Motor neuron (in vitro differentiated cells): ENCODE results near the gene FCMR. TPM values are rescaled to one million over a fixed set of nuclear protein-coding genes. Genes with fewer than 3 reads are reported as not detected.

ENCODE experiments used
- ATAC-seq, 8 experiments: fragments of 200-7000 bp; cut with Tn5 transposase; replicated peaks in 6 of 8; 2 replicates each; pipeline ENCODE4 v1.8.0; 2021; ENCODE audit warnings: mild to moderate bottlenecking in 8 of 8, moderate library complexity in 8 of 8
- H3K27ac ChIP-seq, 2 donors: fragments of 250-450 bp; sonication (Bioruptor Pico); 2 replicates each; pipeline ENCODE4 v1.9.0; 2021; ENCODE audit warnings: antibody characterized with exemption in 2 of 2, mild to moderate bottlenecking in 2 of 2, moderate library complexity in 1 of 2
- H3K4me1 ChIP-seq, 2 donors: fragments of 250-450 bp; sonication (Bioruptor Pico); replicated peaks in 1 of 2; 2 replicates each; pipeline ENCODE4 v1.6.1; 2021; ENCODE audit warnings: antibody characterized with exemption in 2 of 2, mild to moderate bottlenecking in 2 of 2, moderate library complexity in 1 of 2
- H3K4me3 ChIP-seq, 5 donors: fragments of 250-450 bp; sonication (Bioruptor Pico); 2 replicates each; pipeline ENCODE4 v1.9.0; 2021; ENCODE audit warnings: antibody characterized with exemption in 5 of 5, mild to moderate bottlenecking in 5 of 5, moderate library complexity in 4 of 5
- WGBS, 10 experiments: fragments of 450-650 bp; shearing (Covaris generic); methylation state at CpG; one replicate each; pipeline ENCODE4 v1.0.0; 2022; 5-methylcytosine and 5-hydroxymethylcytosine counted together
- in situ Hi-C, 9 experiments: fragments of 400-800 bp; cut with MboI; loops; one replicate each; pipeline ENCODE4 v1.15.0; 2021; ENCODE audit warnings: low sequenced_read_pairs in 9 of 9, low pct_unique_long_range_greater_than_20kb in 2 of 9; ENCODE audit not compliant: unreplicated experiment in 9 of 9
- total RNA-seq, 8 experiments: library from RNA; unstranded; fragments of 300-600 nt; gene quantifications; 2 replicates each; pipeline versions ENCODE4 v1.2.3 to v1.2.4, GENCODE V29; 2022

The FCMR gene
- total RNA-seq, 8 experiments from 2014 or later, result 0.49 to 2.0 (median 0.99) TPM; not detected in 4

GRCh38 chr1:206957639-206958038 is 35.9 kb upstream of the FCMR start:
- WGBS, 10 experiments, result 23 to 100% (median 53%) methylated on average over 1 to 5 of the region's 5 CpGs; no CpG with 5 or more reads in 3 of the 10 experiments

GRCh38 chr1:206955476-206956451 is 34.0 kb upstream of the FCMR start:
- no peak overlapping the region for H3K4me3 ChIP-seq
- in situ Hi-C loops, result no loop called here

More at GRCh38 chr1:206957639-206958038, 35.9 kb upstream of the FCMR start:
- Histone ChIP-seq H3K27ac (no peak overlapping the region), H3K4me1 (peaks cover 11 to 13% of the 10 kb centered on the region in 2 donors), H3K4me3 (no peak overlapping the region)
- in situ Hi-C loops, result no loop called here
- ATAC-seq, result no peak

GRCh38 chr1:206954459-206955342 is 33.0 kb upstream of the FCMR start:
- WGBS, 10 experiments, result 18 to 92% (median 84%) methylated on average over 2 to 10 of the region's 10 CpGs
- Histone ChIP-seq H3K27ac (no peak overlapping the region), H3K4me1 (peaks cover 11 to 13% of the 10 kb centered on the region in 2 donors), H3K4me3 (no peak overlapping the region)
- in situ Hi-C loops, result no loop called here
- ATAC-seq, result peak in 2 of 8 experiments; percentile 56 to 80

More at GRCh38 chr1:206955476-206956451, 34.0 kb upstream of the FCMR start:
- WGBS, 10 experiments, result 0 to 100% (median 46%) methylated on average over 1 to 7 of the region's 11 CpGs; no CpG with 5 or more reads in 2 of the 10 experiments
- peaks cover 11 to 13% of the 10 kb centered on the region in 2 donors for H3K4me1 ChIP-seq
- peak in 7 of 8 experiments; percentile 13 to 84 (median 43) for ATAC-seq
- H3K27ac ChIP-seq, result no peak overlapping the region

- H3K4me1 ChIP-seq, result peaks cover 11 to 13% of the 10 kb centered on the region in 2 donors
- 83 to 100% (median 95%) methylated on average over 1 to 2 of the region's 2 CpGs; no CpG with 5 or more reads in 4 of the 10 experiments for WGBS, 10 experiments
- in situ Hi-C loops, result no loop called here
- no peak for ATAC-seq
- no peak overlapping the region for H3K4me3 ChIP-seq
- no peak overlapping the region for H3K27ac ChIP-seq
These were observed 31.9 kb upstream of the FCMR start for GRCh38 chr1:206953626-206954025.

- Histone ChIP-seq H3K4me1 (peaks cover 11 to 13% of the 10 kb centered on the region in 2 donors), H3K27ac (no peak overlapping the region), H3K4me3 (no peak overlapping the region)
- in situ Hi-C loops, result no loop called here
- WGBS, 10 experiments, result 60 to 100% (median 87%) methylated on average over 1 to 3 of the region's 3 CpGs; no CpG with 5 or more reads in 2 of the 10 experiments
- no peak for ATAC-seq
These were observed 31.4 kb upstream of the FCMR start for GRCh38 chr1:206953126-206953525.

GRCh38 chr1:206952171-206952570 is 30.4 kb upstream of the FCMR start:
- in situ Hi-C loops, result no loop called here

GRCh38 chr1:206951318-206952100 is 29.8 kb upstream of the FCMR start:
- 0 to 100% (median 72%) methylated on average over 1 to 4 of the region's 4 CpGs; no CpG with 5 or more reads in 1 of the 10 experiments for WGBS, 10 experiments
- ATAC-seq, result no peak

More at GRCh38 chr1:206952171-206952570, 30.4 kb upstream of the FCMR start:
- no peak overlapping the region for H3K4me3 ChIP-seq
- peaks cover 6 to 11% of the 10 kb centered on the region in 2 donors for H3K4me1 ChIP-seq
- no peak overlapping the region for H3K27ac ChIP-seq
- 0 to 65% (median 59%) methylated on average over 1 to 4 of the region's 4 CpGs; no CpG with 5 or more reads in 6 of the 10 experiments for WGBS, 10 experiments
- ATAC-seq, result peak in 2 of 8 experiments; percentile 16 to 32

GRCh38 chr1:206949641-206950040 is 27.9 kb upstream of the FCMR start:
- Histone ChIP-seq H3K27ac (no peak overlapping the region), H3K4me3 (no peak overlapping the region), H3K4me1 (no peaks in the 10 kb centered on the region)
- 54 to 98% (median 90%) methylated on average over 1 to 5 of the region's 5 CpGs; no CpG with 5 or more reads in 3 of the 10 experiments for WGBS, 10 experiments
- in situ Hi-C loops, result no loop called here
- no peak for ATAC-seq

More at GRCh38 chr1:206951318-206952100, 29.8 kb upstream of the FCMR start:
- H3K27ac ChIP-seq, result no peak overlapping the region
- peaks cover 6 to 11% of the 10 kb centered on the region in 2 donors for H3K4me1 ChIP-seq
- H3K4me3 ChIP-seq, result no peak overlapping the region
- in situ Hi-C loops, result no loop called here

- H3K4me3 ChIP-seq, result no peak overlapping the region
- no peak overlapping the region for H3K27ac ChIP-seq
- WGBS, 10 experiments, result 40 to 95% (median 90%) methylated on average over 1 to 4 of the region's 4 CpGs; no CpG with 5 or more reads in 5 of the 10 experiments
- no peaks in the 10 kb centered on the region for H3K4me1 ChIP-seq
- no peak for ATAC-seq
- in situ Hi-C loops, result no loop called here
These were observed 27.5 kb upstream of the FCMR start for GRCh38 chr1:206949208-206949607.

GRCh38 chr1:206947255-206947654 is 25.5 kb upstream of the FCMR start:
- no peak for ATAC-seq
- Histone ChIP-seq H3K27ac (no peak overlapping the region), H3K4me1 (no peaks in the 10 kb centered on the region), H3K4me3 (no peak overlapping the region)
- 40 to 100% methylated on average over 1 of the region's 3 CpGs; no CpG with 5 or more reads in 8 of the 10 experiments for WGBS, 10 experiments
- in situ Hi-C loops, result no loop called here

- 0 to 100% (median 73%) methylated on average over 1 to 5 of the region's 7 CpGs; no CpG with 5 or more reads in 3 of the 10 experiments for WGBS, 10 experiments
- Histone ChIP-seq H3K4me3 (no peak within 1 kb of the TSS), H3K27ac (no peak within 1 kb of the TSS), H3K4me1 (no peaks in the 10 kb centered on the region)
- ATAC-seq, result no peak
- in situ Hi-C loops, result no loop called here
These were observed 24.5 kb upstream of the FCMR start, which contains the start of gene PIGR for GRCh38 chr1:206946261-206946660. Gene PIGR (minus strand): TSS chr1:206946466. CDS start chr1:206940531, 5,935 bp downstream.

GRCh38 chr1:206945779-206946178 is 24.0 kb upstream of the FCMR start:
- Histone ChIP-seq H3K4me3 (no peak overlapping the region), H3K27ac (no peak overlapping the region), H3K4me1 (no peaks in the 10 kb centered on the region)
- no peak for ATAC-seq
- in situ Hi-C loops, result no loop called here
- WGBS, 10 experiments, result 50 to 100% (median 93%) methylated on average over 2 to 4 of the region's 4 CpGs; no CpG with 5 or more reads in 3 of the 10 experiments
